Measurements from ENCODE around the gene GNAZ.

The GNAZ gene

DNA sequence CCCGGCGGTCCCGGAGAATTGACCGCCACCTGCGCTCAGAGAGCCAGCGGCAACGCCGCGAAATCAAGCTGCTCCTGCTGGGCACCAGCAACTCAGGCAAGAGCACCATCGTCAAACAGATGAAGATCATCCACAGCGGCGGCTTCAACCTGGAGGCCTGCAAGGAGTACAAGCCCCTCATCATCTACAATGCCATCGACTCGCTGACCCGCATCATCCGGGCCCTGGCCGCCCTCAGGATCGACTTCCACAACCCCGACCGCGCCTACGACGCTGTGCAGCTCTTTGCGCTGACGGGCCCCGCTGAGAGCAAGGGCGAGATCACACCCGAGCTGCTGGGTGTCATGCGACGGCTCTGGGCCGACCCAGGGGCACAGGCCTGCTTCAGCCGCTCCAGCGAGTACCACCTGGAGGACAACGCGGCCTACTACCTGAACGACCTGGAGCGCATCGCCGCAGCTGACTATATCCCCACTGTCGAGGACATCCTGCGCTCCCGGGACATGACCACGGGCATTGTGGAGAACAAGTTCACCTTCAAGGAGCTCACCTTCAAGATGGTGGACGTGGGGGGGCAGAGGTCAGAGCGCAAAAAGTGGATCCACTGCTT, 25.5 kb downstream of the GNAZ start:
- Histone ChIP-seq H3K14ac (ENCODE audit: low read length) (peak overlapping the region; percentile 43), H2BK5ac (ENCODE audit: low read length) (peak overlapping the region; percentile 62), H3K36me3 (replicated peaks in 1 of 2; ENCODE audit: control insufficient read depth in 2 of 2, insufficient read depth in 2 of 2, low read length in 2 of 2) (peaks cover 12 to 29% of the 10 kb centered on the region in 2 donors), H3K9me3 (replicated peaks in 1 of 2; ENCODE audit: control insufficient read depth in 2 of 2, insufficient read depth in 1 of 2, low read depth in 1 of 2, low read length in 2 of 2) (peaks cover 0 to 2% of the 10 kb centered on the region in 2 donors), H3K23ac (ENCODE audit: low read depth, low read length, poor library complexity) (peak overlapping the region; percentile 100), H2AK5ac (ENCODE audit: low read depth, low read length) (peak overlapping the region; percentile 2), H2AFZ (ENCODE audit: low read length) (no peak overlapping the region), H2BK120ac (ENCODE audit: low read depth, low read length) (no peak overlapping the region), H2BK12ac (ENCODE audit: low read length) (no peak overlapping the region), H2BK15ac (ENCODE audit: low read length) (no peak overlapping the region), H3K79me1 (ENCODE audit: low read depth, low read length) (peaks cover 29% of the 10 kb centered on the region), H3K4me2 (ENCODE audit: insufficient read depth, low read length, poor library complexity, severe bottlenecking) (no peak overlapping the region), H3K18ac (ENCODE audit: low read length) (no peak overlapping the region), H3K27ac (replicated peaks; ENCODE audit: low read length) (no peak overlapping the region), H3K27me3 (ENCODE audit: control insufficient read depth in 3 of 3, insufficient read depth in 3 of 3, low read depth in 1 of 3, low read length in 3 of 3) (no peaks in the 10 kb centered on the region), H3K4me3 (ENCODE audit: low read length in 2 of 2) (no peak overlapping the region), H3K9ac (ENCODE audit: low read depth, low read length, poor library complexity) (peak overlapping the region; percentile 50), H3K4me1 (ENCODE audit: control insufficient read depth in 2 of 2, insufficient read depth in 1 of 2, low read depth in 1 of 2, low read length in 2 of 2) (peaks cover 8 to 17% of the 10 kb centered on the region in 2 donors), H4K8ac (ENCODE audit: low read depth, low read length) (no peak overlapping the region), H4K91ac (ENCODE audit: low read depth, low read length, poor library complexity) (no peak overlapping the region), H3K4ac (ENCODE audit: low read length) (no peak overlapping the region)
- DNase-seq (ENCODE audit: low spot score): no peak
- no CpG with 5 or more reads among the region's 45 CpGs for WGBS, 2 donors (ENCODE audit: extremely low coverage in 2 of 2, insufficient read length in 2 of 2, insufficient replicate concordance in 1 of 2)

DNA sequence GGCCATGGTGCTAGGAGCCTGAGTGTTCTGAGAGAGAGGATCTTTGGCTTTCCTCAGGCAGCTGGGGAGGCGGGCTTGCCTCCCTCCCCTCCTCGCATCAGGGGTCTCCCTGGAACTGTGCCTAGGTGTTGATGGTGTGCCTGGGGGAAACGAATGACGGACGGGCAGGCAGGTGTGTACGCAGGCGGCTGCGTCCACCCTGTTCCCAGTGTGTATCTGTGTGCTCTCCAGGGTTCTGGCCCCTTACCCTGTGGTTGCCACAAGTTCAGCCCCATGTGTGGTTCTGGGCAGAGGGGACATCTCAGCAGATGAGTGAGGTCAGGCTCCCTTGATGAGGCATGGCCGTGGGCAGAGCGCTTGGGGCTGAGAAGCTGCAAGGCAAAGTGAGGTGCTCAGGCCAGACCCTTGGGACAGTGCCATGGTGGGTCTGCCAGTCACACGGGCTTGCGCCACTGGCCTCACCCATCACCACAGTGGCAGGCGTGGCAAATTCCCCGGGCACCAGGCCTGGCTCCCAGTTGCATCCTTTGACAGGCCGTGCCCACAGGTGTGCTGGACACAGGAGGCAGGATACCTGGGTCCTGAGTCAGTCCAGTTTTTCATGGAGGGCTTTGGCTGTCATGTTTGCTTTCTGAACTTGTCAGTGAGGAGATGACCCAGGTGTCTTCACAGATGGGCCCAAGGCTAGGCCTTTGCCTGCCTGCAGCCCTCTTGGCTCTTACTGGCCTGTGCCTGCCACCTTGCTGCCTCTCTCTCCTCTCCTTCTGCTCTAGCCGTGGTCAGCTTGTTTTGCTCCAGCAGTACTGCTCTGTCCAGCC, 27.3 kb downstream of the GNAZ start:
- DNase-seq (ENCODE audit: low spot score): no peak
- Histone ChIP-seq H3K4me3 (ENCODE audit: low read length in 2 of 2) (no peak overlapping the region), H3K4me2 (ENCODE audit: insufficient read depth, low read length, poor library complexity, severe bottlenecking) (no peak overlapping the region), H2BK120ac (ENCODE audit: low read depth, low read length) (no peak overlapping the region), H3K9me3 (replicated peaks in 1 of 2; ENCODE audit: control insufficient read depth in 2 of 2, insufficient read depth in 1 of 2, low read depth in 1 of 2, low read length in 2 of 2) (no peaks in the 10 kb centered on the region), H2AK5ac (ENCODE audit: low read depth, low read length) (no peak overlapping the region), H3K4ac (ENCODE audit: low read length) (no peak overlapping the region), H3K27me3 (ENCODE audit: control insufficient read depth in 3 of 3, insufficient read depth in 3 of 3, low read depth in 1 of 3, low read length in 3 of 3) (no peaks in the 10 kb centered on the region), H2BK5ac (ENCODE audit: low read length) (peak overlapping the region; percentile 58), H3K79me1 (ENCODE audit: low read depth, low read length) (peaks cover 22% of the 10 kb centered on the region), H3K27ac (replicated peaks; ENCODE audit: low read length) (no peak overlapping the region), H2AFZ (ENCODE audit: low read length) (no peak overlapping the region), H3K4me1 (ENCODE audit: control insufficient read depth in 2 of 2, insufficient read depth in 1 of 2, low read depth in 1 of 2, low read length in 2 of 2) (peaks cover 8 to 17% of the 10 kb centered on the region in 2 donors), H4K91ac (ENCODE audit: low read depth, low read length, poor library complexity) (no peak overlapping the region), H2BK15ac (ENCODE audit: low read length) (no peak overlapping the region), H3K18ac (ENCODE audit: low read length) (peak overlapping the region; percentile 40), H4K8ac (ENCODE audit: low read depth, low read length) (peak overlapping the region; percentile 94), H3K14ac (ENCODE audit: low read length) (peak overlapping the region; percentile 57), H3K36me3 (replicated peaks in 1 of 2; ENCODE audit: control insufficient read depth in 2 of 2, insufficient read depth in 2 of 2, low read length in 2 of 2) (peaks cover 16 to 24% of the 10 kb centered on the region in 2 donors), H3K23ac (ENCODE audit: low read depth, low read length, poor library complexity) (peak overlapping the region; percentile 100), H3K9ac (ENCODE audit: low read depth, low read length, poor library complexity) (no peak overlapping the region), H2BK12ac (ENCODE audit: low read length) (no peak overlapping the region)
- no CpG with 5 or more reads among the region's 16 CpGs for WGBS, 2 donors (ENCODE audit: extremely low coverage in 2 of 2, insufficient read length in 2 of 2, insufficient replicate concordance in 1 of 2)

DNA sequence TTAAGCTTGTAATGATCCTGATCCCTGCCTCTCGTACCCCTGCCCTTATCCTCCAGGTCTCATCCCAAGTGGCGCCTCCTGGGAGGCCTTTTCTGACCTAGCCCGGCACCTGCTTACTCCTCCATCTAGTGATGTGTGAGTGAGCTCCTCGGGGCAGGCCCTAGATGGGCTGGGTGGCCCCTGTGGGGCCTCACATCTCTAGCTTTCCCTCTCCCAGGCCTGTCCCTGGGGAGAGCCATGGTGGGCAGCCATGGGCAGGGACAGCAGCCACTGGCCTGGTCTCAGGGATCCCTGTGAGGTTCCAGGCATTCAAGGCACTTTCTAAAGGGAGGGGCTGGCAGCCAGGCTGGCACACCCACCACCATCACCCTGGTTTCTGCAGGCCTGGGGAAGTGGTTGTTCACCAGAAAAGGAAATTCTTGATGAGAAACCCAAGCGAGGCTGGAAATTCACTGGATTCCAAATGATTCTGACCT, 27.9 kb downstream of the GNAZ start:
- no peak overlapping the region for H2BK5ac ChIP-seq (ENCODE audit: low read length)
- H3K23ac ChIP-seq (ENCODE audit: low read depth, low read length, poor library complexity): peak overlapping the region; percentile 100
- H3K9ac ChIP-seq (ENCODE audit: low read depth, low read length, poor library complexity): no peak overlapping the region
- no peak for DNase-seq (ENCODE audit: low spot score)
- H3K79me1 ChIP-seq (ENCODE audit: low read depth, low read length): peaks cover 19% of the 10 kb centered on the region
- no peak overlapping the region for H3K4me3 ChIP-seq (ENCODE audit: low read length in 2 of 2)
- peak overlapping the region; percentile 94 for H4K8ac ChIP-seq (ENCODE audit: low read depth, low read length)
- H3K9me3 ChIP-seq (replicated peaks in 1 of 2; ENCODE audit: control insufficient read depth in 2 of 2, insufficient read depth in 1 of 2, low read depth in 1 of 2, low read length in 2 of 2): no peaks in the 10 kb centered on the region
- peak overlapping the region; percentile 17 for H3K14ac ChIP-seq (ENCODE audit: low read length)
- peaks cover 16 to 22% of the 10 kb centered on the region in 2 donors for H3K36me3 ChIP-seq (replicated peaks in 1 of 2; ENCODE audit: control insufficient read depth in 2 of 2, insufficient read depth in 2 of 2, low read length in 2 of 2)
- no peaks in the 10 kb centered on the region for H3K27me3 ChIP-seq (ENCODE audit: control insufficient read depth in 3 of 3, insufficient read depth in 3 of 3, low read depth in 1 of 3, low read length in 3 of 3)
- H3K18ac ChIP-seq (ENCODE audit: low read length): peak overlapping the region; percentile 53
- no CpG with 5 or more reads among the region's 5 CpGs for WGBS, 2 donors (ENCODE audit: extremely low coverage in 2 of 2, insufficient read length in 2 of 2, insufficient replicate concordance in 1 of 2)
- H2BK15ac ChIP-seq (ENCODE audit: low read length): no peak overlapping the region
- no peak overlapping the region for H3K27ac ChIP-seq (replicated peaks; ENCODE audit: low read length)
- no peak overlapping the region for H2BK12ac ChIP-seq (ENCODE audit: low read length)
- H3K4me2 ChIP-seq (ENCODE audit: insufficient read depth, low read length, poor library complexity, severe bottlenecking): no peak overlapping the region
- H3K4me1 ChIP-seq (ENCODE audit: control insufficient read depth in 2 of 2, insufficient read depth in 1 of 2, low read depth in 1 of 2, low read length in 2 of 2): peaks cover 8 to 13% of the 10 kb centered on the region in 2 donors
- H4K91ac ChIP-seq (ENCODE audit: low read depth, low read length, poor library complexity): no peak overlapping the region
- H2AFZ ChIP-seq (ENCODE audit: low read length): no peak overlapping the region
- H3K4ac ChIP-seq (ENCODE audit: low read length): no peak overlapping the region
- H2AK5ac ChIP-seq (ENCODE audit: low read depth, low read length): no peak overlapping the region
- H2BK120ac ChIP-seq (ENCODE audit: low read depth, low read length): no peak overlapping the region

All from neuronal stem cell (in vitro differentiated cells).